GM11168 (cell line): ENCODE data around the gene APOC3.

ENCODE experiments used
- in situ Hi-C: fragments of 300-500 bp; cut with MboI; formaldehyde crosslinking; loops from one replicate; pipeline ENCODE4 v1.12.0; 2022; ENCODE audit warnings: low sequenced_read_pairs; ENCODE audit not compliant: unreplicated experiment

The APOC3 gene

GRCh38 chr11:116866804-116867455 is 37.2 kb downstream of the APOC3 start:
- in situ Hi-C loops, result no loop called here

DNA sequence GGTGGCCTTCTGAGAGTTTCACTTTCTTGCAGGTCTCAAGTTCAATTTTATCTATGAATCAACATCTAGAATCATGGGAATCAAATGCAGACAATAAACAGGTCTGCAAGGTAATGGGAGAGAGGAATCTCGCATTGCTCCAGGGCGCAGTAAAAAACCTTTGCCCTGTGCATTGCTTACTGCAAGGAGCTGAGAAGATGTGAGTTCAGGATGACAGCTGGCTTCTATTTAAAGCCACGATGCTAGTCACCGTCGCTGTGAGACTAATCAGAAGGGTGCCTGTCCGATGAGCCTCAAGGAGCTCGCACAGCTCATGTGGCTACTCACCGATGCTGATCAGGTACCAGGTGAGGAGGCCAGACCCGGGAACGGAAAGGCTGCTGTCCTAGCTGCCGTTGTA is 37.9 kb downstream of the APOC3 start:
- in situ Hi-C loops, result no loop called here

DNA sequence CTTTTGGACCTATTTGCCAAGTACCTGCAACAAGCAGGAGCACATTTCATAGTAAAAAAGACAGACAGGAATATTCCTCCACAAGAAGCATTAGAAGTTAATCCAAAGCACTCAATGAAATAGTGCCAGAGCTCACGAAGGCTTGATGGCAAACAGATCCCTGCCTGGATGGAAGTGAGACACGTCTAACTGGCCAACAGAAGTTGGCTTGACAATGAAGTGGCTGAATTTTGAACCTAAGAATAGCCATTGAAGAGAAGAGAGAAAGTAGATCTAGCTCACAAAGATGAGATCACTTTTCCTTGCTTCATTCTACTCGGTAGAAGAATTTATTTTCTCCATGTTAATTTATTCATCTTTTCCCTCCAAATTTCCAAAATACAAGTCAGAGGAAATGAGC is 38.4 kb downstream of the APOC3 start:
- in situ Hi-C loops, result no loop called here

GRCh38 chr11:116869610-116870009 is 39.9 kb downstream of the APOC3 start:
- in situ Hi-C loops, result no loop called here

DNA sequence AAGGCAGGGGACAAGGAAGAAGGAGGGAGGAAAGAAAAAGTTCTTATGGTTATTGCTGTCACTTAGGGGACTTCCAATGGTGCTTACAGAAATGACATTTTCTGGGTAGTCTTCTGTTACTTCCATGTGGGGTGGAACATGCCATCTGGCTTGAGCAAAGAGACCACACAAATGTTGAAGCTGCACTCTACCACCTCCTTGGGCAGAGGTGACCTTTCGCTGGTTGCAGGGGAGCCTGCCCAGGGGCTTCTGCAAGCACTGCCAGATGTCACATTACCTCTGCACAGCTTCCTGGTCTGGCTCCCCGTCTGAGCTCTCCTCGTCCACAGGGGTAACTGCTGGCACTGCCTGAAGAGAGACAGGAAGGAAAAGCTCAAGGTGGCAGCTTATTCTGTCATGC is 40.3 kb downstream of the APOC3 start:
- in situ Hi-C loops, result no loop called here

GRCh38 chr11:116871248-116871647 is 41.5 kb downstream of the APOC3 start:
- in situ Hi-C loops, result no loop called here

- in situ Hi-C loops, result no loop called here
These were observed 43.7 kb downstream of the APOC3 start for GRCh38 chr11:116873381-116873780.

- in situ Hi-C loops, result no loop called here
These were observed 44.5 kb downstream of the APOC3 start for GRCh38 chr11:116874251-116874650.

- in situ Hi-C loops, result loop anchor here (5.0 kb wide), 1 partner anchor 227 kb away; no protein-coding TSS in a partner anchor
These were observed 45.5 kb downstream of the APOC3 start for GRCh38 chr11:116875194-116875593.

- in situ Hi-C loops, result loop anchor here (5.0 kb wide), 1 partner anchor 226 kb away; no protein-coding TSS in a partner anchor
These were observed 46.9 kb downstream of the APOC3 start for GRCh38 chr11:116876656-116877055.

GRCh38 chr11:116879800-116880625 is 50.3 kb downstream of the APOC3 start:
- in situ Hi-C loops, result loop anchor here (5.0 kb wide), 1 partner anchor 222 kb away; no protein-coding TSS in a partner anchor

- in situ Hi-C loops, result no loop called here
These were observed 51.4 kb downstream of the APOC3 start for GRCh38 chr11:116881143-116881542.

GRCh38 chr11:116882386-116882785 is 52.7 kb downstream of the APOC3 start:
- in situ Hi-C loops, result no loop called here
